GM12872 (cell line): ENCODE results near the gene STK40.

ENCODE experiments used
- TF ChIP-seq, protein P1 (sequence below): IDR thresholded peaks from 3 replicates; pipeline ENCODE4 v1.5.1; 2011; ENCODE audit warnings: low read depth, mild to moderate bottlenecking, low read length, moderate library complexity; ENCODE audit not compliant: insufficient read depth

Gene STK40

DNA sequence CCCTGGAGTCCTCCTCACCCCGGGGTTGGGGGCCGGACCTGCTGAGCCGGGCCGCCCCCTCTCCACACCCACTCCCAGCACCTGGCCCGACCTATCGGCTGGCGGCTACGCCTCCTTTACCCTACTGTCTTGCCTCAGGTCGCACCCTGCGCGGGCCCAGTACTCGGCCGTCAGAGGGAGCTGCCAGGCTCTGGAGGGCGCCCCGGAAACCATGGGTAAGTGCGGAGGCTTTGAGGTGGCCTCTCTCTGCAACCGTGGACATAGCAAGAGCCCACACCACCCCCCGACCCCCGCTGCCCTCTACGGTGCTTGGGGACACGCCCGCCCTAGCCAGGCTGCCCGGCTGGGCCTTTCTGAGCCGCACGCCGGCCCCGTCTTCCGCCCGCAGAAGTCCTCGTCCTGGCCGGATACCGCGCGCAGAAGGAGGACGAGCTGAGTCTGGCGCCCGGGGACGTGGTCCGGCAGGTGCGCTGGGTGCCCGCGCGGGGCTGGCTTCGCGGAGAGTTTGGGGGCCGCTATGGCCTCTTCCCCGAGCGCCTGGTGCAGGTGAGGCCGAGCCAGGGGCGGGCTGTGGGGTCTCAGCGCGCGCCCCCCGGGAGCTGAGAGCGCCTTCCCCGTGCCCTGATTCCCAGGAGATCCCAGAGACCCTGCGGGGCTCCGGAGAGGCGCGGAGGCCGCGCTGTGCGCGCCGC is 79.4 kb downstream of the STK40 start, which contains the start of gene SH3D21:
TSS of gene SH3D21 (plus strand) at position 159 of the 692 bp plus-strand sequence. CDS start at position 212, 53 bp downstream.
- TF ChIP-seq, protein P1, sequence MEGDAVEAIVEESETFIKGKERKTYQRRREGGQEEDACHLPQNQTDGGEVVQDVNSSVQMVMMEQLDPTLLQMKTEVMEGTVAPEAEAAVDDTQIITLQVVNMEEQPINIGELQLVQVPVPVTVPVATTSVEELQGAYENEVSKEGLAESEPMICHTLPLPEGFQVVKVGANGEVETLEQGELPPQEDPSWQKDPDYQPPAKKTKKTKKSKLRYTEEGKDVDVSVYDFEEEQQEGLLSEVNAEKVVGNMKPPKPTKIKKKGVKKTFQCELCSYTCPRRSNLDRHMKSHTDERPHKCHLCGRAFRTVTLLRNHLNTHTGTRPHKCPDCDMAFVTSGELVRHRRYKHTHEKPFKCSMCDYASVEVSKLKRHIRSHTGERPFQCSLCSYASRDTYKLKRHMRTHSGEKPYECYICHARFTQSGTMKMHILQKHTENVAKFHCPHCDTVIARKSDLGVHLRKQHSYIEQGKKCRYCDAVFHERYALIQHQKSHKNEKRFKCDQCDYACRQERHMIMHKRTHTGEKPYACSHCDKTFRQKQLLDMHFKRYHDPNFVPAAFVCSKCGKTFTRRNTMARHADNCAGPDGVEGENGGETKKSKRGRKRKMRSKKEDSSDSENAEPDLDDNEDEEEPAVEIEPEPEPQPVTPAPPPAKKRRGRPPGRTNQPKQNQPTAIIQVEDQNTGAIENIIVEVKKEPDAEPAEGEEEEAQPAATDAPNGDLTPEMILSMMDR: no peak

DNA sequence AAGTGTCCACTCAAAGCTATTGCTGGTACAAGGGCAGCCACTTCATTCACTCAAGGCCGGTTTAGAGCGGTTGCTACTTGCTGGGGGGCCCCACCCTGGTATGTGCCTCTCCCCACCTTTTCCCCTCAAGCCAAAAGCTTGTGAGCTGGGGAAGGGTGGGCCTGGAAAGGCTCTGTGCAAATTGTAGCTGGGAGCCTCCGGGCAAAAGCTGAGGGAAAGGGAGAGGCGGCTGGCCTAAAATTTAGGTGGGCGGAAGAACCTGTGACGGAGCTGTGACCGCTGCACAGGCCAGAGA is 79.9 kb downstream of the STK40 start:
- TF ChIP-seq, protein P1: no peak

DNA sequence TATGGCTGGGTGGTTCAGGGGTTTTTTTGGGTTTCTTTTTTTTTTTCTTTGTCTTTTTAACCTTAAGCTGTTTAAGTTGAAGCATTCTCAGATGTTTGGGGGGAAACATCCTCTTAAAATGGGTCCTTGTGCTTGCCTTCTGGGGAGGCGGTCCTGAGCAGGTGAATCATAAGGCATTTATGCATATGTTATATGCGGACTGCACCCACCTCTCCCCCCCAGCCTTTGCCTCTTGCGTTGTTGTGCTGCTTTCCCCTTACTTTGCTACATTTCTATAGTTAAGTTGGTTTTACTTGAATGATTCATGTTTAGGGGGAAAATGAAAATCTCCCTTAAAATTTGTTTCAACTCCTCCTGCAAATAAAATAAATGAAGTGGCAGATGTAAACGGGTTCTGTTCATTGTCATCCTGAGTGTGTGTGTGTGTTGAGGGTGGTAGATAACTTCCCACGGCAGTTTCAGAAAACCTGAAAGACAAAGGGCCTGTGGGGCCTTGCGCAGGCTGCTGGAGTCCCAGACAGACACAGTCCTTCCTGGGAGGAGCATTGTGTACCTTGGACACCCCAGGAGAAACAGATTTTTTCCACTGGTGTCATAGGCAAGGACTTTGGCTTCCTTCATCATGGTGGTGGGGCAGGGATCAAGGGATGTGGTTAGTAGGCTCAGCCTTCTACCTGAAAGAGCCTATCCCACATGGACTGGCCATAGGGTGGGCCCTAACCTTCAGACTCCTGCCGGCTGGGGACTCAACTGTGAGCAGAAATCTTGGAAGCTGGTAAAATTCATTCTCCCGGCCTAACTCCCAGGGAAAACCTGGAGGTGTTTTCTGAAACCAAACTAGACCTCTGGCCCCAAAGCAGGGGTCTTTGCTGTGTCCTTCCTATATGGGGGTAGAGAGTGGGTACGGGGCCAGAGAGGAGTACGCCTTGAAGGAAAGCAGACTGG is 80.5 kb downstream of the STK40 start:
- TF ChIP-seq, protein P1: no peak

DNA sequence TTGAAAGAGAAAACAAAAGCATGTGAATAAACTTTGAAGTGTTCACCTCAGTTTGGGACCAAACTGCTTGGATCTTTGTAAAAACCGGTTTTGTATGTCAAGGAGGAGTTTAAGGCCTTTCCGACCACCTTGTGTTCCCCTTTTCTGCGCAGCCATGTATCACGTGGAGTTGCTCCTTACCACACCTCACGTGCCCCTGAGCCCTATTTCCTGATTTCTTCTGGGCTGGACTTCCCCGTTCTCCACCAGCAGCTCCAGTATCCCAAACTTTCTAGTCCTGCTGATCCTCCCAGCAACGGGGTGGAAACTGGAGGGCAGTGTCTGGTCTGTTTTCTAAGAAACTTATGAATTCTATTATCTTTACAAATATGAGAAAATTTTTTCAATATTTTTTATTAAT is 81.2 kb downstream of the STK40 start:
- TF ChIP-seq, protein P1: no peak

DNA sequence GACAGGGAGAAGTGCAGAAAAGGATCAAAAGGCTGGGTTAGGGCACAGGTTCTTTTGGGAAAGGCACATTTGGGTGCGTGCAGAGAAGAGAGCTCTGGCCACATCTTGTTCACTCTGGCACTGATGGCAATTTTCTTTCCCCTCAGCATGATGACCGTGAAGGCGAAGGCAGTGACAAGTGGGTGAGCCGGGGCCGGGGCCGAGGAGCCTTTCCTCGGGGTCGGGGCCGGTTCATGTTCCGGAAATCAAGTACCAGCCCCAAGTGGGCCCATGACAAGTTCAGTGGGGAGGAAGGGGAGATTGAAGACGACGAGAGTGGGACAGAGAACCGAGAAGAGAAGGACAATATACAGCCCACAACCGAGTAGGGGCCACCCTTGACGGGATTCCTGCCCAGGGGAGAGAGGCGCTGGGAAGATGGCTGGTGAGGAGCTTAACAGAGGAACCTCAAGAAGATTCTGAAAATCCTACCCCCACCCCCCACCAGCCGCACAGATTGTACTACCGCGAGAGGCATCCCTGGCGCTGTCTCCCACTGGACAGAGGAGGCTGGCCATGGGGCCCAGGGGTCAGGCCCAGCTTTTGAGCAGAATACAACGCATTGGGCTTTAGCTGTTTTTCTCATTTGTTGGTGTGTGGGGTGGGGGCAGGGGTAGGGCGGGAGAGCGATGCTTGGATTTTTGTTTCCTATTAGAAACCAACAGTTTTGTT is 81.9 kb downstream of the STK40 start:
- TF ChIP-seq, protein P1: no peak

DNA sequence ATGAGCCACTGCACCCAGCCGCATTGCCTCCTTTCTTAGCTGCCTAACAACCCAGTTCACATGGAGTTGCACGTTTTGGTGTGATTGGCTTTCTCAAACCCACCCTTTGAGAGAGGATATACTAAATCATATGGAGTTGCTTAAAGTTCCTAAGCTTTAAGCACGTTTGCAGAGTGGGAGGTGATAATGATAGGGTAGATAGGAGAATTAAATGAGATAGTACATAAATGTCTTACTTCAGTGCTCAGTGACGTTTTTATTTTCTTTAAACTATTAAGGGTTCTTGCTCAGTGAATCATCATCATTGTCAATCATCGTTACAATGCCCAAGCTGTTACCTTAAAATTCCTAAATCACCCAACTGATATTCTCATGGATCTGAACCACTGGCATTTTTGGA is 82.5 kb downstream of the STK40 start:
- TF ChIP-seq, protein P1: no peak

DNA sequence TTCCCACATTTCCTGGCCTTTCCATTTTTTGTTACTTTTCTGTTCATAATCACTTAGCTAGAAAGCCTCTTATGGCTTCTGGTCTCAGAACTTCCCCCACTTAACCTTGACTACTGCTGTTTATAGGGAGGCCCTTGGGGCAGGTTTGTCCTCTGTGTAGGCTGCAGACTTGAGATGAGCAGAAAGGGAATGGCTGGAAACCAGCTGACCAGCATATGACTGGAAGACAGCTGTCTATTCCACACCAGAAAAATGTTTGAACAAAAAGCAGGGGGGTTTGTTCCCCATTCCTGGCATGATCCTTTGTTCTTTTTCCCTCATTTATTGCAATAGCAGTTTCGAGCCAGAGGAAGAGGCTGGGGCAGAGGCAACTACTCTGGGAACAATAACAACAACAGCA is 84.5 kb downstream of the STK40 start:
- TF ChIP-seq, protein P1: no peak
